NCI-H2196 (cell line): ENCODE data around the gene LHPP.

ENCODE experiments used
- DNase-seq: peaks from one replicate; lab custom pipeline; 2025; ENCODE audit not compliant: unreplicated experiment; lab: John Stamatoyannopoulos, UW

LHPP gene

DNA sequence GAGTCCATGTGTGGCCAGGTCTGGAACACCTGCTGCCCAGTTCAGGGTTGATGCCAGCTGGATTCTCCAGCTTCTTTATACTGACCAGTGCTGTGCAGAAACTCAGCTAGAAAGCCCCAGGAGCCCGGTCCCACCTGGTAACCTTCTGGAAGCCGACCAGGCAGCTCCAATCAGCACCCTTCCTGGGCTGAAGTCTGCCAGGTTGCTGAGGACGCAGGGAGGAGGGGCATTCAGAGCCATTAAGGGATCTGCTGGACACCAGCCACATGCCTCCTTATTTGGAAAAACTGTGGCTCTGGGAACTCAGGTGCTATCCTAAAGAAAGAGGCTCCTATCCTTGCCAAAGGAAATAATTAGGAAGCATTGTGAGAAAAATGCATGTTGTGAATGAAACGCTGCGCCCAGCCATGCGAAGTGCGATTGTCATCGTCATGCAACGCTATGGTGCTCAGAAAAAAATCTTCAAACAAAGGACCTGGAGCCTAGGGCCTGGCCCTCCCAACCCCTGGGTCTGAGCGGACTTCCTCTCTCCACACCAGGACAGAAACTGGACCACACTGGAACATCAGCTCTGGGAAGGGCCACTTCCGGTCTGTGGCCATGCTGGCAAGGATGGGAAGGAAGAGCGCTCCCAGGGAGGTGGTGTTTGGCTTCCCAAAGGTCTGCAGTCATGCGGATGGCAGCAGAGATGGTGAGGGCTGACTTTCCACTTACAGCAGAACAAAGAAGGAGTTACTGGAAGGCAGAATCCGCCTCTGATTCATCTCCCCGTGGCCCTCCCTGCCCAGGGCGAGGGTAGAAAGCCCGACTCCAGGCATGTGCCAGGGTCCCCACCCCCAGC is 192.4 kb downstream of the LHPP start:
- DNase-seq: no peak

DNA sequence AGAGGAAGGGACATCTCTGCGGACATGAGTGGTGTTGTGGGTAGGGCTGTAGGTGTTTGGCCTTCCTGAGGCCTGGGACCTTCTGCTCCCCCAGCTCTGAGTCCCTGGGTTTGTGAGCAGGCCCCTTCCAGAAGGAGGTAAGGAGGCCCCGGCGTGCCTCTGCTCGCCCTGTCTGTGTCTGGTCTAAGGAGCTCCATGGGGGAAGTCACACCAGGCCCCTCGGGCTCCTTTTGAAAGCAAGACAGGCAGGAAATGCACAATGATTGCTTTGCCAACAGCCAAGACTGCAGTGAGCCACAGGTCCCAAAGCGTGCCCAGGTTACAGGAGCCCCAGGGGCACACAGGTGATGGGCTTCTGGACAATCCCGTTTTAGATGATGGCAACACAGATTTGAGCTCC is 193.1 kb downstream of the LHPP start:
- DNase-seq: no peak

DNA sequence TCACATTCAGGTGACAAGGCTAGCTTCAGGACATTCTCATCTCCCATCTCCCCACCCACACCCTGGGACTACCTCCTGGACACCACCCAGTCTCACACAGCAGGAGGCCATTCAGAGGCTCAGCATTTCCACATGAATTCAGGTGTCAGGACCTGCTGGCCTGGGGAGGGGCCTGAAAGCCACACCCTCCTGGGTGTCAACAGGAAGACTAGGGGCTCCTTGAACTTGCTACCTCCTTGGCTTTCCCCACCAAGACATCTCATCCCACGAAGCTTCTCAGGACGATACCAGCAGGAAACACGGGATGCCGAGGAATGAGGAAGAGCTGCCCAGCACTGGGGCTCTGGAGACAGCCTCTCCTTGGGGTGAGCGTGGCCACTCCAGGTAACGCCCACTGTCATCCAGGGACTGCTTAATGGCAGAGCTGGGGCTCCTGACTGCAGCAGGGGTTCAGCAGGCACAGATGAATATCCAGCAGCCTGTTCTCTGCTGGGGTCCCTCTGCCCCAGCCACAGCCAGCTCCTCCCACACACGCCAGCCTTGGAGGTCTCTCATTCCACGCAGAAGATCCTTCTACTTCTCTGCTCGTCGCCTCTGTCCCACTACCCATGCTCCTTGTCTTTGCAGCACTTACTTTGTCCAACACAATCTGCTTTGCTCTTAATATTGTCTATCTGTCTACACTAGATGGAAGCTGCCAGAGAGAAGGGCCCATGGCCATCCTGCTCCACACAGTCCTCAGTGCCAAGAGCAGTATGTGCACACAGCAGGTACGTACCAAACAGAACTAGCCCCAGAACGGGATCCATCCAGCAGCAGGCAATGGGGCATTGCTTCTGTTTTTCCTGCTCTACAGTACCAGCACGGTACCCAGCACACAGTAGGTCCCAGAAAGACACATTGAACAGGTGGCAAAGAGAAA is 193.8 kb downstream of the LHPP start:
- no peak for DNase-seq

DNA sequence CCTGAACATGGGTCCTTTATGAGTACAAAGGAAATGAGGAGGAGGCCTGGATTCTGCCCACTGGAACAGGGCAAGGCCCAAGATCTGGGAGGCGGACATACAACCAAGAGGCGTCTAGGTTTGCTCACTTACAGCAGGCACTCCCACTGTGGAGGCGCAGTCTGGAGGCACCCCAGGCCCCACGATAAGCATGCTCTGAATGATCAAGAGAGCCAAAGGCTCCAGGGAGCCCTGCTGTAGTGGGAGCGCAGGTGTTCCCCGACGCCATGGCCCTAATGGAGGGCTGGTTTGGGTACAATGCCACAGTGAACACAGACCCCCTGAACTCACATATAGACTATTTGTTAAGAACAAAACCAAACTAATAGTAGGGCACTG is 194.5 kb downstream of the LHPP start:
- no peak for DNase-seq

DNA sequence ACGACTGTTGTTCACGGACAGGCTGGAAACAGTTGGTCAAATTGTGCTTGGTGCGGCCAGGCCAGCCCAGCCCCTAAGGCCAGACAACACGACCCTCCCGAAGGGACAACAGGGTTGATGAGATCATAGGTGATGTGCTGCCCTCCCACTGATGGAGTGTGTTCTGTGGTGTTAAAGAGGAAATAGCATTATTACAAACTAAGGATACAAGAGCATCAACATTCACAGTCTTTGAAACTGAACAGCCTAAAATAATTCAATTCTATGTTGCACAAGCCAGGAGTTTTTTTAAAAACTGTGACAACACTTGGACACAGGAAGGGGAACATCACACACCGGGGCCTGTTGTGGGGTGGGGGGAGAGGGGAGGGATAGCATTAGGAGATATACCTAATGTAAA is 194.9 kb downstream of the LHPP start:
- DNase-seq: no peak

DNA sequence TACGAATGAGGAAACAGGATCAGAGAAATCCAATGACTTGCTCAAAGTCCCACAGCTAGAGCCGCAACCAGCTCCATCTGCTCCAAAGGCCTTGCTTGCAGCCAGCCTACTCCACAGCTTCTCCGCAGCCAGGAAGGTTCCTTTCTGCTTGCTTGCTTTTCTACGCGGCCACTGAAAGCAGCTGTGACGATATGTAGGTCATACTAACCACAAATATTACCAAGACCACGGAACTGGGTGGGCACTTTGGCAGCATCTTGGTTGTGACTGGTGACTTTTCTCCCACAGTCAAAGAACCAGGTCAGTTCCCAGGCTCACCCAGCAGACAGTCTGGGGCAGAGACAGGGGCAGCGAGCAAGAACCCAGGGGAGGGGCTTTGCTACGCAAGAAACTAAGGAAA is 196.2 kb downstream of the LHPP start:
- DNase-seq: no peak

DNA sequence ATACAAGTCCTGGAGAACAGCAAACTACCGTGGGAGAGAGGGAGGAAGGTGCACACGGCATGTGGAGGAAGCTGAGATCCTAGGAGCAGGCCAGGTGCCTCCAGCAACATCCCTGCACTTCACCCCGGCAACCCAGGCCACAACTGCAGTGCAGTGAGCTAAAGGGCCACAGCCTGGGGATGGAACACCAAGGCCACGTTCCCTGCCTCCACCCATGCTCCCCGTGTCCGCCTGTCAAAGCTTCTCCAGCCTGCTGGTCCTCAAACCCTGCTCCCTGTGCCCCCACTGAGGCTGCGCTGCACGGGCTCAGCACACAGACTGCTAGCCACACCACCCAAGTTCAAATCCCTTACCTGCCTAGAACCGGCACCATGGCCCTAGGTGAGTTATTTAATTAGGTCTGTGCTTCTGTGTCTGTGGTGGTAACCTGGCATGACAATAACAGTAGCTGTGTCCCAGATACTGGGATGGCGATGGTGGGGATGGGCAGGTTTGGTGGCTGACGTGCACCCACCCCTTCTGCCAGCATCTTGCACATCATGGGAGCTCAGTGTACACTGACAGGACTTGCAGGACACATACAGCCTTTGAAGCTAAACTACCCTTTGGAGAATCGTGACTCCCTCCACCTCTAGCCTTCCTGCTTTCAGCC is 197.1 kb downstream of the LHPP start:
- no peak for DNase-seq

DNA sequence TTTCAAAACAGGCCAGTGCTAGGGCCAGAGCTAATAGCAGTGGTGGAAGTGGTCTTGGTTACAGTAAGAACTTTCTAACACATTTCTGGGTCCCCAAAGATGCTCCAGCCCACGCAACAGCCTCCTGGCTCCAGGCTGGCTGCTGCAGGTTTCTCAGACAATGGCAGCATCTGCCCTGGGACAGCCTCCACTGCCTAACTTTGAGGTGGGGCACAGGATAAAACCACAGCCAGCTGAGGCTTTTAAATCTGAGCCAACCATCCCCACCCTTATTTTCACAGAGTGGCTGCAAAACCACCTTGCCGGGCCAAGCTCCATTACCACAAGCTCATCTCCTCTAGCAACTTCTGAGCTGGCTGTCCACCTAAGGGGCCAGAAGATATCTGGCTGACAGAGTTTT is 197.8 kb downstream of the LHPP start:
- no peak for DNase-seq

DNA sequence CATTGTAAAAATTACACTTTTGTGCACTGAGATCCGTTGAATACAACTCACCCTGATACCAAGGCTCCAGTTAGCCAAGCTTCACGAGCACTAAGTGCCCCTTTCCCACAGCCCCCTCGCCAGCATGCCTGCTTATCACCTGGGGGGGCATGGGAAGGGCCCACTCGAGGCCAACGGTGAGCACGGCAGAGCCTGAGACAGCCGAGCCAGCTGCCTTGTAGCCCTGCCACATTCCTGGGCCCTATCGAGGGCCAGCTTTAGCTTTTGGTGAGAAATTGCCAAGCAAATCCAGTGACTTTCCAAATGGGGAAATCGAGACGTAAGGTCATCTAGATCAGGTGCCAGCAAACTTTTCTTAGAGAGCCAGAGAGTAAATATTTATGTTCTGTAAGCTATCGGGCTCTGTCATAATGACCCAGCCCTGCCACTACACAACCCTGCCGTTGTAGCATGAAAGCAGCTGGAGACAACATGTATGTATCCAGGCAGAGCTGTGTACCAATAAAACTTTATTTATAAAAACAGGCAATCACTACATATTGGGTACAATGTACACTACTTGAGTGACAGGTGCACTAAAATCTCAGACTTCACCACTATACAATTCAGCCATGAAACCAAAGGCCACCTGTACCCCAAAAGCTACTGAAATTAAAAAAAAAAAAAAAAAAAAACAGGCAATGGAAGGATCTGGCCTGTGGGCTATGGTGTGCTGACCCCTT is 198.9 kb downstream of the LHPP start:
- no peak for DNase-seq

DNA sequence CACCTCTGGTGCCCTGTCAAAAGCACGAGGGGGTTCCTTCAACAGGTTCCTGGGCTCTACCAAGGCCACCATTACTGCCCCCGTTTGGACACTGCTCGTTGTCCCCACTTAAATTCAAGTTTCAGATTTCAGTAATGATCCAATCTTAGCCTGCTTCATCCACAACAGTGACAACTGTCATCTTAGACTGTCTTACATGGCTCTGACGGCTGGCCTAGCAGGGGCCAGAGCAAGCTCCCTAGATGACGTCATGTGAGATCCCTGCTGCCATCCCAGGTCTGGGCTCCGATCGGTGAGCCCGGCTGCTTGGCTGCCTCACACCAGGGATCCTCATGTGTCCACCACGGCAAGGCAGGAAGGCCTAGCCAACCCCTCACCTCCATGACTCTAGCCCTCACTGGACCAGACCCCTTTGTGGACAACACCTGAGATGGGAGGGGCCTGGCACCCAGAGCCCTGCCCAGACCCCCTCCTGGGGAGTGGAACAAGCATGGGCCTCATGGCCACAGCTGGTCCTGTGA is 200.1 kb downstream of the LHPP start:
- DNase-seq: no peak

DNA sequence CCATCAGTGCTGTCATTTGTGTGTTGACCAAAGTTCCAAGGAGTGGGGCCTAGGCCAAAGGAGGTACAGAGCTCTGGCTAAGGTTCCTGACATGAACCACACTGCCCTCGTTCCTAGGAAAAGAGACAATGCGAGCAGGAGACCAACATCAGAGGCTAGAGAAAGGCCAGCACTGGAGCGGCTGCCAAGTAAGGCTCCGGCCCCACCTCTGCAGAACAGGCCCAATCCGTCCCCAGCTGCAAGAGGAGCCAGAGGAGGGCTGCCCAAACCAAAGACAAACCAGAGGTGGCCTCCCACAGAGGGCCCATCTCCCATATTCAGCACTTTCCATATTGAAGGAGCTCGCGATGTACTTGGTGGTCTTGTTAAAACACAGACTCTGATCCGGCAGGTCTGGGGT is 201.6 kb downstream of the LHPP start:
- no peak for DNase-seq
